A549 (cell line): Measurements from ENCODE around the gene FUT7.

Experiments used
- BHLHE40 ChIP-seq: IDR thresholded peaks from 2 replicates; pipeline ENCODE4 v1.6.1; 2012; ENCODE audit warnings: low read depth, low read length, inconsistent platforms
- CEBPB ChIP-seq, 2 experiments: fragments of >200 bp in 1 of 2; sonication (Bioruptor Twin) in 1 of 2; formaldehyde crosslinking in 1 of 2; IDR thresholded peaks; 2 replicates each; pipeline ENCODE4 v1.6.1; 2012 to 2016
- JUNB ChIP-seq: fragments of >200 bp; sonication (Bioruptor Twin); formaldehyde crosslinking; IDR thresholded peaks from 2 replicates; pipeline ENCODE4 v1.6.1; 2016
- POLR2A ChIP-seq: IDR thresholded peaks from 2 replicates; pipeline ENCODE4 v1.6.1; 2012; ENCODE audit warnings: mild to moderate bottlenecking, low read length
- SREBF2 ChIP-seq: fragments of 450-650 bp; IDR thresholded peaks from 2 replicates; pipeline ENCODE4 v1.6.1; 2014; ENCODE audit warnings: mild to moderate bottlenecking, moderate library complexity

DNA sequence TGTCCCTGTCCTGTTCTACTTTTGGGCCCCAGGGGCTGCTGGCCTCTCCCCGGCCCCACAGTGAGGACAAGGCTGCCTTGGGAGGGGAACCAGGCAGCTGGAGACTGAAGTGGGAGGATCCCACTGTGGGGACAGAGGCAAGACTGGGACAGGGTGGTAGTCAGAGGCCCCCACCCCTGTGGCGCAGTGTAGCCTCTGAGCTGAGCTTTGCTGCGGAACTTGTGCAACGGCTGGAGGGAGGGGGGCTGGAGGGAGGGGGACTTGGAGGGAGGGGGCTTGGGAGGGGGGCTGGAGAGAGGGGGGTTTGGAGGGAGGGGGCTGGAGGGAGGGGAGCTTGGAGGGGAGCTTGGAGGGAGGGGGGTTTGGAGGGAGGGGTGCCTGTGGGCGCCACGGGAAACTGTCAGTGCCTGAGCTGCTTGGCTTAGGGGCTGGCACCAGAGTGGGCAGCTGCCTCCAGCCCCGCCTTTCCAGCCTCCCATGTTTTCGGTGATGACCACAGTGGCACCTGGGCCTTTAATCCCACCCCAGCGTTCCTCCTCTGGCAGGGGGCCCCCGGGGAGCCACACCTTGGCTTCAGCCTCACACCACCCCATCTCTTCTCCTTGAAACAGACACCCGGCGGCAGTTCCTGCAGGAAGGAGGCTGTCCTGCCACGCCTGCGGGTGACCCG lies 2.3 kb upstream of the FUT7 start:
- TF ChIP-seq JUNB (no peak), CEBPB (IDR thresholded peaks at IDR 0.05) (no peak), SREBF2 (no peak), BHLHE40 (no peak), POLR2A (no peak)
